22Rv1 (cell line): Measurements from ENCODE around the gene MMP24.
A peak's percentile ranks its signal among the peaks of the same experiment; 100 is the strongest.

Experiments
- H3K27ac ChIP-seq: fragments of 450-650 bp; 2 replicates; pipeline ENCODE4 v1.5.1; 2017
- CTCF ChIP-seq: fragments of 450-650 bp; IDR thresholded peaks from 2 replicates; pipeline ENCODE4 v1.5.1; 2017; ENCODE audit warnings: mild to moderate bottlenecking
- ZFX ChIP-seq: fragments of 450-650 bp; IDR thresholded peaks from 2 replicates; pipeline ENCODE4 v1.6.1; 2017; ENCODE audit warnings: antibody characterized with exemption, borderline replicate concordance

Gene MMP24

GRCh38 chr20:35284992-35285805 is 58.7 kb downstream of the MMP24 start:
- no peak for TF ChIP-seq CTCF
- no peak for TF ChIP-seq ZFX
- peak overlapping the region; percentile 85 for H3K27ac ChIP-seq

GRCh38 chr20:35285806-35286076 is 59.3 kb downstream of the MMP24 start:
- peak overlapping the region; percentile 85 for H3K27ac ChIP-seq
- no peak for TF ChIP-seq CTCF
- no peak for TF ChIP-seq ZFX

- peak overlapping the region; percentile 85 for H3K27ac ChIP-seq
- TF ChIP-seq ZFX (no peak), CTCF (no peak)
Observed at GRCh38 chr20:35286077-35286898, 59.8 kb downstream of the MMP24 start.

- H3K27ac ChIP-seq: no peak overlapping the region
- no peak for TF ChIP-seq CTCF
- no peak for TF ChIP-seq ZFX
Observed at GRCh38 chr20:35286899-35287508, 60.5 kb downstream of the MMP24 start.

GRCh38 chr20:35287509-35288324 is 61.2 kb downstream of the MMP24 start:
- TF ChIP-seq ZFX (no peak), CTCF (no peak)
- H3K27ac ChIP-seq: no peak overlapping the region

- no peak for TF ChIP-seq ZFX
- TF ChIP-seq CTCF: no peak
- H3K27ac ChIP-seq: no peak overlapping the region
Observed at GRCh38 chr20:35288325-35289060, 62.0 kb downstream of the MMP24 start.
